PC-3 (cell line): ENCODE measurements around the gene ATP6AP1. TPM values are rescaled to one million over a fixed set of nuclear protein-coding genes. Genes with fewer than 3 reads are reported as not detected.
A peak's percentile ranks its signal among the peaks of the same experiment; 100 is the strongest.

Experiments
- ATAC-seq: fragments of 200-7000 bp; cut with Tn5 transposase; 2 replicates; pipeline ENCODE4 v1.9.1; 2020; ENCODE audit warnings: mild to moderate bottlenecking, moderate library complexity
- BruUV-seq: library from RNA; stranded (reverse); fragments of 400-500 nt; replicated peaks from 2 replicates; lab custom pipeline; 2021; lab: Mats Ljungman, UMichigan
- CTCF ChIA-PET: fragments of 300-600 bp; sonication (Branson Sonifier 250); formaldehyde crosslinking; loops from one replicate; lab custom pipeline; 2022; ENCODE audit warnings: antibody characterized with exemption; lab: Charles Lee
- POLR2A ChIA-PET: fragments of 300-600 bp; sonication (Branson Sonifier 250); formaldehyde crosslinking; loops from one replicate; lab custom pipeline; 2022; ENCODE audit warnings: antibody characterized with exemption; ENCODE audit not compliant: unreplicated experiment; lab: Charles Lee
- DNase-seq: peaks from one replicate; pipeline ENCODE4 v3.0.0-alpha.2; 2015
- H2AFZ ChIP-seq: fragments of 300-600 bp; sonication (generic); 2 replicates; pipeline ENCODE4 v1.6.0; 2016; ENCODE audit warnings: antibody characterized with exemption, low read length
- H3F3A ChIP-seq: fragments of 300-600 bp; sonication (generic); one replicate; pipeline ENCODE4 v1.6.0; 2017; ENCODE audit warnings: antibody characterized with exemption, low read length, control low read depth, mild to moderate bottlenecking; ENCODE audit not compliant: unreplicated experiment
- H3K27ac ChIP-seq: fragments of 300-600 bp; sonication (generic); 2 replicates; pipeline ENCODE4 v1.5.1; 2016; ENCODE audit warnings: mild to moderate bottlenecking, low read length
- H3K27me3 ChIP-seq: fragments of 300-600 bp; sonication (generic); 2 replicates; pipeline ENCODE4 v1.6.1; 2016; ENCODE audit warnings: low read length, mixed read lengths
- H3K36me3 ChIP-seq: fragments of 300-600 bp; sonication (generic); 2 replicates; pipeline ENCODE4 v1.6.1; 2016; ENCODE audit warnings: low read depth, mixed run types, low read length, mixed read lengths
- H3K4me1 ChIP-seq: fragments of 300-600 bp; sonication (generic); 2 replicates; pipeline ENCODE4 v1.5.1; 2016; ENCODE audit warnings: low read length; ENCODE audit not compliant: insufficient read depth
- H3K4me2 ChIP-seq: fragments of 300-600 bp; sonication (generic); 2 replicates; pipeline ENCODE4 v1.6.0; 2016; ENCODE audit warnings: low read length
- H3K4me3 ChIP-seq: fragments of 300-600 bp; sonication (generic); 2 replicates; pipeline ENCODE4 v1.5.1; 2016; ENCODE audit warnings: mild to moderate bottlenecking, low read length, mixed read lengths
- H3K79me2 ChIP-seq: fragments of 300-600 bp; sonication (generic); 2 replicates; pipeline ENCODE4 v1.6.1; 2017; ENCODE audit warnings: low read length, mixed read lengths
- H3K9ac ChIP-seq: fragments of 300-600 bp; sonication (generic); 2 replicates; pipeline ENCODE4 v1.6.0; 2016; ENCODE audit warnings: mild to moderate bottlenecking, low read length
- H3K9me2 ChIP-seq: fragments of 300-600 bp; sonication (generic); replicated peaks from 2 replicates; pipeline ENCODE4 v1.6.1; 2016; ENCODE audit warnings: mixed run types, low read length, mixed read lengths
- H3K9me3 ChIP-seq: fragments of 300-600 bp; sonication (generic); 2 replicates; pipeline ENCODE4 v1.6.1; 2016; ENCODE audit warnings: low read length, mixed read lengths
- H4K20me1 ChIP-seq: fragments of 300-600 bp; sonication (generic); 2 replicates; pipeline ENCODE4 v1.6.1; 2016; ENCODE audit warnings: low read length, mixed read lengths
- EZH2 ChIP-seq: fragments of 300-600 bp; sonication (generic); IDR thresholded peaks from one replicate; pipeline ENCODE4 v1.6.1; 2017; ENCODE audit warnings: antibody characterized with exemption, mild to moderate bottlenecking, low read length; ENCODE audit not compliant: unreplicated experiment
- EZH2phosphoT487 ChIP-seq: fragments of 300-600 bp; sonication (generic); IDR thresholded peaks from 2 replicates; pipeline ENCODE4 v1.6.1; 2018; ENCODE audit warnings: mild to moderate bottlenecking, antibody characterized with exemption, low read length, borderline replicate concordance
- intact Hi-C: fragments of 100-400 bp; cut with micrococcal nuclease; formaldehyde crosslinking; loops from 2 replicates; pipeline ENCODE4 v1.9.0; 2023
- total RNA-seq: library from RNA; depleted of rRNA; stranded (reverse); fragments of >200 nt; gene quantifications from 2 replicates; pipeline ENCODE4 v1.2.3, GENCODE V29; 2014
- TF ChIP-seq, protein P1 (sequence below): fragments of 300-600 bp; sonication (generic); conservative IDR thresholded peaks from 2 replicates; pipeline ENCODE4 v1.5.1; 2017; ENCODE audit warnings: antibody characterized with exemption, low read depth, mild to moderate bottlenecking, low read length

The ATP6AP1 gene
- total RNA-seq, 1 experiment from 2014 or later = 68.7 TPM

DNA sequence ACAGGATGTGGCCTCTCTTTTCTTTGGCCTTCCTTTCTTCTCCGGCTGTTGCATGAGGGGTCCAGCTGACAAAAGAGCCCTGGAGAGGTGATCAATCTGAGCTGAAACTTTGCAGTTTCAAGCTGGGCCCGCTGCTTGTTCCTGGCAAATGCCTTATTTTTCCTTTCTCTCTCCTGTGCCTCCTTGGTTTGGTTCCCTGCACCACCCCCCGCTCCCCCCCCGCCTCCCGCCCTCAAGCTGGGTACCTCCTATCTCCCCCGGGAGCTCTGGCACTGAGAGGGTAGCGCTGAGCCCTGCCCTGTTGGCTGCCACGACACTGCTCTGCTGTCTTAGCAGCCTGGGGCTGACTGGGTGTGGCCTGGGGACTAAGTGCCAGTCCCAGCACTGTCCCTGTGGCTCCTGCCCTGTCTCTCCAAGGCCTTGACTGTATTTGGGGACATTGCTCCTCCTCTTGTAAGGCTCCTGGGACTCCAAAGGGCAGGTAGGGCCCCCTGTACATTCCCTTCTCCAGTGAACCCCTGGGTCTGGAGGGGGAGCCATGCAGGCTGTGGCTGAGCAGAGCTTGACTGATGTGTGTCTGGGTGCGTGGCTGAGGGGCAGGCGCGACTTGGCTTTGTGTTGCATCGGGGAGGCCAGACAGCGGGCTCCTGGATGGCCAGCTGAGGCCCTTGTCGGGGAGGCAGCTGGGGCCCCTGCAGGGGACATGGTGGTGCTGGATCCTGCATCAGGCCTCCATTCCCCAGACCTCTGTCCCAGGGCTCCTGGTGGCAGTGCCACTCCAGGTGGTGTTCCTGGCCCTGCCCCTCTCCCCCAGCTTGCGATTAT lies 30.7 kb downstream of the ATP6AP1 start:
- Histone ChIP-seq H3K27me3 (no peaks in the 10 kb centered on the region), H4K20me1 (no peaks in the 10 kb centered on the region), H3K79me2 (peaks cover 17% of the 10 kb centered on the region), H3K36me3 (no peaks in the 10 kb centered on the region), H3K9me3 (no peaks in the 10 kb centered on the region), H3K9me2 (no peaks in the 10 kb centered on the region), H3K4me3 (peak overlapping the region; percentile 82), H3K9ac (peak overlapping the region; percentile 61), H3K27ac (no peak overlapping the region), H3K4me2 (peak overlapping the region; percentile 96), H3F3A (no peaks in the 10 kb centered on the region), H2AFZ (no peak overlapping the region; the same call in 1 of the 2 replicates), H3K4me1 (no peaks in the 10 kb centered on the region)
- intact Hi-C loops = loop anchor here (10.0 kb wide), 1 partner anchor 64 kb away; the partner anchor contains the start of gene RPL10
- TF ChIP-seq, protein P1, sequence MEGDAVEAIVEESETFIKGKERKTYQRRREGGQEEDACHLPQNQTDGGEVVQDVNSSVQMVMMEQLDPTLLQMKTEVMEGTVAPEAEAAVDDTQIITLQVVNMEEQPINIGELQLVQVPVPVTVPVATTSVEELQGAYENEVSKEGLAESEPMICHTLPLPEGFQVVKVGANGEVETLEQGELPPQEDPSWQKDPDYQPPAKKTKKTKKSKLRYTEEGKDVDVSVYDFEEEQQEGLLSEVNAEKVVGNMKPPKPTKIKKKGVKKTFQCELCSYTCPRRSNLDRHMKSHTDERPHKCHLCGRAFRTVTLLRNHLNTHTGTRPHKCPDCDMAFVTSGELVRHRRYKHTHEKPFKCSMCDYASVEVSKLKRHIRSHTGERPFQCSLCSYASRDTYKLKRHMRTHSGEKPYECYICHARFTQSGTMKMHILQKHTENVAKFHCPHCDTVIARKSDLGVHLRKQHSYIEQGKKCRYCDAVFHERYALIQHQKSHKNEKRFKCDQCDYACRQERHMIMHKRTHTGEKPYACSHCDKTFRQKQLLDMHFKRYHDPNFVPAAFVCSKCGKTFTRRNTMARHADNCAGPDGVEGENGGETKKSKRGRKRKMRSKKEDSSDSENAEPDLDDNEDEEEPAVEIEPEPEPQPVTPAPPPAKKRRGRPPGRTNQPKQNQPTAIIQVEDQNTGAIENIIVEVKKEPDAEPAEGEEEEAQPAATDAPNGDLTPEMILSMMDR = no peak
- TF ChIP-seq EZH2 (no peak), EZH2phosphoT487 (no peak)
- POLR2A ChIA-PET = interaction anchor here (0.6 kb wide), 1 partner anchor 23 kb away, joined by 11 read pairs; no protein-coding TSS in a partner anchor
- ATAC-seq (peak; percentile 79), DNase-seq (peak; percentile 54)
- BruUV-seq = no TSS peak
- CTCF ChIA-PET = interaction anchor here (0.6 kb wide), 1 partner anchor 34 kb away, joined by 3 read pairs; no protein-coding TSS in a partner anchor

- Histone ChIP-seq H3K36me3 (no peaks in the 10 kb centered on the region), H3K9me3 (no peaks in the 10 kb centered on the region), H3K9ac (no peak overlapping the region), H3F3A (no peaks in the 10 kb centered on the region), H3K9me2 (no peaks in the 10 kb centered on the region), H3K27me3 (no peaks in the 10 kb centered on the region), H3K27ac (no peak overlapping the region), H3K4me1 (no peaks in the 10 kb centered on the region), H3K4me2 (peak overlapping the region; percentile 96), H3K4me3 (peak overlapping the region; percentile 82), H3K79me2 (peaks cover 17% of the 10 kb centered on the region), H4K20me1 (no peaks in the 10 kb centered on the region), H2AFZ (no peak overlapping the region)
- TF ChIP-seq EZH2phosphoT487 (no peak), EZH2 (no peak)
- TF ChIP-seq, protein P1 = no peak
- ChIA-PET CTCF (no interaction called here), POLR2A (no interaction called here)
- DNase-seq (no peak), ATAC-seq (no peak)
- intact Hi-C loops = loop anchor here (10.0 kb wide), 1 partner anchor 65 kb away; the partner anchor contains the start of gene RPL10
- no TSS peak for BruUV-seq
Observed at GRCh38 chrX:154459832-154460231, 31.4 kb downstream of the ATP6AP1 start.

DNA sequence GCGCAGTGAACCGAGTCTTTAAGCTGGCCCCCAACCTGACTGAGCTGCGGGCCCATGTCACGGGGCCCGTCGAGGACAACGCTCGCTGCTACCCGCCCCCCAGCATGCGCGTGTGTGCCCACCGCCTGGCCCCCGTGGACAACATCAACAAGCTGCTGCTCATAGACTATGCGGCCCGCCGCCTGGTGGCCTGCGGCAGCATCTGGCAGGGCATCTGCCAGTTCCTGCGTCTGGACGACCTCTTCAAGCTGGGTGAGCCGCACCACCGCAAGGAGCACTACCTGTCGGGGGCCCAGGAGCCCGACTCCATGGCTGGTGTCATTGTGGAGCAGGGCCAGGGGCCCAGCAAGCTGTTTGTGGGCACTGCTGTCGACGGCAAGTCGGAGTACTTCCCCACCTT lies 31.8 kb downstream of the ATP6AP1 start:
- DNase-seq = no peak
- Histone ChIP-seq H3K27ac (no peak overlapping the region), H3K9me2 (no peaks in the 10 kb centered on the region), H3K4me2 (no peak overlapping the region), H3K4me1 (no peaks in the 10 kb centered on the region), H3K36me3 (no peaks in the 10 kb centered on the region), H3K9me3 (no peaks in the 10 kb centered on the region), H3K9ac (no peak overlapping the region), H4K20me1 (no peaks in the 10 kb centered on the region), H3K4me3 (no peak overlapping the region), H3K79me2 (peaks cover 17% of the 10 kb centered on the region), H2AFZ (no peak overlapping the region), H3K27me3 (no peaks in the 10 kb centered on the region), H3F3A (no peaks in the 10 kb centered on the region)
- no peak for ATAC-seq
- intact Hi-C loops = no loop called here
- CTCF ChIA-PET = no interaction called here
- TF ChIP-seq EZH2phosphoT487 = no peak
- no peak for TF ChIP-seq EZH2
- TF ChIP-seq, protein P1 = no peak
- BruUV-seq = no TSS peak
- POLR2A ChIA-PET = no interaction called here
